OCI-LY3 (cell line): Measurements from ENCODE around the gene FDXR.

Source experiments
- H2AFZ ChIP-seq: fragments of 200-600, 300-600 bp; shearing (Covaris generic); 2 replicates; pipeline ENCODE4 v1.6.0; 2014; ENCODE audit warnings: antibody characterized with exemption, low read depth, low read length
- H3K27ac ChIP-seq: fragments of 200-600, 300-600 bp; sonication (generic); 2 replicates; pipeline ENCODE4 v1.5.1; 2014; ENCODE audit warnings: mild to moderate bottlenecking, low read length, moderate library complexity, mixed read lengths
- H3K27me3 ChIP-seq: fragments of 200-600, 300-600 bp; sonication (generic); 2 replicates; pipeline ENCODE4 v1.6.1; 2014; ENCODE audit warnings: low read depth, low read length, mixed read lengths
- H3K36me3 ChIP-seq: fragments of 200-600, 300-600 bp; sonication (generic); replicated peaks from 2 replicates; pipeline ENCODE3; 2014; ENCODE audit warnings: low read depth, low read length, mixed read lengths
- H3K4me1 ChIP-seq: fragments of 300-600, 200-600 bp; sonication (generic); 2 replicates; pipeline ENCODE4 v1.6.1; 2014; ENCODE audit warnings: low read length, mixed read lengths
- H3K4me2 ChIP-seq: fragments of 200-600, 300-600 bp; sonication (generic); 2 replicates; pipeline ENCODE4 v1.6.1; 2014; ENCODE audit warnings: low read length, mixed read lengths
- H3K4me3 ChIP-seq: fragments of 300-600, 200-600 bp; sonication (generic); 2 replicates; pipeline ENCODE4 v1.5.1; 2014; ENCODE audit warnings: antibody characterized with exemption, mild to moderate bottlenecking, low read length, moderate library complexity
- H3K79me2 ChIP-seq: fragments of 300-600, 200-600 bp; shearing (Covaris generic); 2 replicates; pipeline ENCODE4 v1.6.1; 2014; ENCODE audit warnings: mild to moderate bottlenecking, low read length, mixed read lengths
- H3K9ac ChIP-seq: fragments of 300-600, 200-600 bp; shearing (Covaris generic); 2 replicates; pipeline ENCODE4 v1.6.0; 2014; ENCODE audit warnings: mild to moderate bottlenecking, low read length, moderate library complexity
- H3K9me3 ChIP-seq: fragments of 200-600, 300-600 bp; shearing (Covaris generic); 2 replicates; pipeline ENCODE4 v1.6.1; 2014; ENCODE audit warnings: low read length, mixed read lengths; ENCODE audit not compliant: insufficient read depth
- H4K20me1 ChIP-seq: fragments of 200-600, 300-600 bp; sonication (generic); 2 replicates; pipeline ENCODE4 v1.6.1; 2016; ENCODE audit warnings: low read length, mixed read lengths; ENCODE audit not compliant: insufficient read depth
- CTCF ChIP-seq: fragments of 200-600, 300-600 bp; sonication (generic); IDR thresholded peaks from 2 replicates; pipeline ENCODE4 v1.5.1; 2014; ENCODE audit warnings: antibody characterized with exemption, low read length, low read depth
- EZH2phosphoT487 ChIP-seq: fragments of 200-600 bp; shearing (Covaris generic); IDR thresholded peaks from 2 replicates; pipeline ENCODE4 v1.6.1; 2018; ENCODE audit warnings: antibody characterized with exemption, mixed run types, low read depth

Gene FDXR

DNA sequence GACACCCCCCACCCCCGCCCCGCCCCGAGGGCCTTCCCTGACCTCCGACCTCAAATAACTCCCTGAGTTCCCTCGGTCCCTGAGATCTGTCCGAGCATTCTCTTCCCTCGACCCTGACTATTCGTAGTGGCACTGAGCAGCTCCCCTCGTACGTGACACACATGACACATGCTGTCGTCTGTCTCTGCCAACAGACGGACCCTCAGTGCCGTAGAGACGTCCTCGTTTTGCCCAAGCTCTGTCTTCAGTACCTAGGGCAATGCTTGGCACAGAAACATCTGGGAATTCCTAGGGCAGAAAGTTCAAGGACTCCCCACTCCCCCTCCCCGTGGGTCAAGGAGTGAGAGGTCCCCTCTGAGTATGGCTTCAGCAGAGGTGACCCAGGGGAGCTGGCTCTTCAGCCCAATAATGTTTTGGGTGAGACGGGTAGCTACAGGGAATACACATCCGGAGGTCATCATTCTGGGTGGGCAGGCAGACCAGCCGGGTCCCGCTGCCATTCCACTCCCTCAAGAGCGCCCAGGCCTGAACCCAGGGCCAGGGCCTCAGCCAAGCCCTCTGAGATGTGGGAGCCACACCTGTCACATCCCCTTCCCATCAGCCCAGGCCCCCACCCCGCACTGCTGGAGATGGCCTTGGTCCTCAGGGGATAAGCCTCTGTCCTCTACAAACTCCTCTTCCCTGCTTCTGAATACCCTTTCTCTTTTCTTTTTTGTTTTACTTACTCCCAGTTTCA is 21.3 kb upstream of the FDXR start:
- H3K4me1 ChIP-seq = no peaks in the 10 kb centered on the region
- H3K27ac ChIP-seq = no peak overlapping the region
- no peaks in the 10 kb centered on the region for H4K20me1 ChIP-seq
- no peak overlapping the region for H3K4me3 ChIP-seq
- H3K4me2 ChIP-seq = no peak overlapping the region
- H3K27me3 ChIP-seq = peaks cover 7% of the 10 kb centered on the region; the same call in 1 of the 2 replicates
- no peak for TF ChIP-seq EZH2phosphoT487
- TF ChIP-seq CTCF = no peak
- no peaks in the 10 kb centered on the region for H3K36me3 ChIP-seq
- H2AFZ ChIP-seq = no peak overlapping the region
- H3K9ac ChIP-seq = no peak overlapping the region
- no peaks in the 10 kb centered on the region for H3K9me3 ChIP-seq
- H3K79me2 ChIP-seq = no peaks in the 10 kb centered on the region

DNA sequence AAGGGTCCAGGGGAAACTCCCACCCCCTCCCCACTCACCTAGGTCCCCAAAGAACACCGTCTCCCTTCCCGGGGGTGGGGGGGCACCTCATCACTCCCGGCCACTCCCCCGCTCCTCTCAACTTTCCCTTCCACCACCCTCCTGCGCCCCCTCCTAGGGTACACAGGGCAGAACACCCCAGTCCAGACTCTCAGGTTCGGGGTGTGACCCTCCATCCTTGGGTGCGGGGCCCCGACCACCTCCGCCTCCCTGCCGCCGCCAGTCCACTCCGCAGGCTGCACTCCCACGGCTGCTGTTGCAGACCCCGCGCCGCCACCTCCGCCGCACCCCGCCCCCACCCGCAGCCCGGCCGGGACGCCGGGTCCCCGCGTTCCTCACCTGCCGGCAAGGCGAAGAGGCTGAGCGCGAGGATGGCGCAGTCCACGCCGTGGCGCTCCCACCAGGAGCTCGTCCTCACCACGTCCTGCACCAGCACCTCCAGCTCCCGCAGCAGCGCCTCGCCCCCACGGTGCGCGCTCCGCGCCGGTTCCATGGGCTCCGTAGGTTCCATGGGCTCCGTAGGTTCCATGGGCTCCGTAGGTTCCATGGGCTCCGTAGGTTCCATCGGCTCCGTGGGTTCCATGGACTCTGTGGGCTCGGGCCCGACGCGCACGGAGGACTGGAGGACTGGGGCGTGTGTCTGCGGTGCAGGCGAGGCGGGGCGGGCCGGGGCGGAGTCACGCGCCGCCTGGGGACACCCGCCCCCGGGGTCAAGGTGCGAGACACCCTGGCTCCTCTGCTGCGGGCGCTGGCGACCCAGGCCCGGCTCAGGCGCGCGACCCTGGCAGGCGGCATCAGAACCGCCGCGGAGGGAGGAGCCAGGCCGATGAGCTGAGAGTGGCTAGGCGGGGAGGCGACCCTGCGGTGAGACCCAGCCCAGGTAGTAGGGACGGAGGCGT is 20.4 kb upstream of the FDXR start, which contains the start of gene FADS6:
FADS6 (minus strand) TSS at position 660 of the 938 bp plus-strand sequence; CDS start at position 622, 38 bp downstream.
- Histone ChIP-seq H2AFZ (no peak within 1 kb of the TSS), H3K79me2 (no peaks in the 10 kb centered on the region), H3K9ac (no peak within 1 kb of the TSS)

GRCh38 chr17:74892013-74892841 is 19.4 kb upstream of the FDXR start:
- H3K4me2 ChIP-seq = no peak overlapping the region
- H3K27me3 ChIP-seq = peaks cover 7% of the 10 kb centered on the region; the same call in 1 of the 2 replicates
- H4K20me1 ChIP-seq = no peaks in the 10 kb centered on the region
- H3K27ac ChIP-seq = no peak overlapping the region
- H3K79me2 ChIP-seq = no peaks in the 10 kb centered on the region
- no peak overlapping the region for H2AFZ ChIP-seq
- no peak overlapping the region for H3K4me3 ChIP-seq
- TF ChIP-seq EZH2phosphoT487 (no peak), CTCF (no peak)
- H3K4me1 ChIP-seq = no peaks in the 10 kb centered on the region
- H3K9me3 ChIP-seq = no peaks in the 10 kb centered on the region
- no peaks in the 10 kb centered on the region for H3K36me3 ChIP-seq
- H3K9ac ChIP-seq = no peak overlapping the region

More for the DNA sequence above, 20.4 kb upstream of the FDXR start, which contains the start of gene FADS6:
- Histone ChIP-seq H3K27me3 (peaks cover 7% of the 10 kb centered on the region; the same call in 1 of the 2 replicates), H3K27ac (no peak within 1 kb of the TSS), H3K4me3 (no peak within 1 kb of the TSS), H3K36me3 (no peaks in the 10 kb centered on the region), H4K20me1 (no peaks in the 10 kb centered on the region), H3K4me1 (no peaks in the 10 kb centered on the region), H3K4me2 (no peak within 1 kb of the TSS), H3K9me3 (no peaks in the 10 kb centered on the region)
- TF ChIP-seq CTCF = no peak
- TF ChIP-seq EZH2phosphoT487 = no peak
